Astrocyte of the cerebellum (primary cell): Measurements from ENCODE around the gene GPD2.

Experiments used
- DNase-seq: peaks from one replicate; pipeline ENCODE4 v3.0.0-alpha.2; 2011; ENCODE audit warnings: low read depth
- H3K4me3 ChIP-seq: 2 replicates; pipeline ENCODE4 v1.5.1; 2011; ENCODE audit warnings: mild to moderate bottlenecking, low read depth, low read length, moderate library complexity
- in situ Hi-C: cut with HindIII; loops from 2 replicates; pipeline ENCODE4 v1.10.0; 2017; ENCODE audit warnings: low sequenced_read_pairs
- TF ChIP-seq, protein P1 (sequence below): IDR thresholded peaks from 2 replicates; pipeline ENCODE4 v1.5.1; 2012; ENCODE audit warnings: low read length, low read depth, moderate library complexity, mild to moderate bottlenecking; ENCODE audit errors: missing control alignments

Gene GPD2

DNA sequence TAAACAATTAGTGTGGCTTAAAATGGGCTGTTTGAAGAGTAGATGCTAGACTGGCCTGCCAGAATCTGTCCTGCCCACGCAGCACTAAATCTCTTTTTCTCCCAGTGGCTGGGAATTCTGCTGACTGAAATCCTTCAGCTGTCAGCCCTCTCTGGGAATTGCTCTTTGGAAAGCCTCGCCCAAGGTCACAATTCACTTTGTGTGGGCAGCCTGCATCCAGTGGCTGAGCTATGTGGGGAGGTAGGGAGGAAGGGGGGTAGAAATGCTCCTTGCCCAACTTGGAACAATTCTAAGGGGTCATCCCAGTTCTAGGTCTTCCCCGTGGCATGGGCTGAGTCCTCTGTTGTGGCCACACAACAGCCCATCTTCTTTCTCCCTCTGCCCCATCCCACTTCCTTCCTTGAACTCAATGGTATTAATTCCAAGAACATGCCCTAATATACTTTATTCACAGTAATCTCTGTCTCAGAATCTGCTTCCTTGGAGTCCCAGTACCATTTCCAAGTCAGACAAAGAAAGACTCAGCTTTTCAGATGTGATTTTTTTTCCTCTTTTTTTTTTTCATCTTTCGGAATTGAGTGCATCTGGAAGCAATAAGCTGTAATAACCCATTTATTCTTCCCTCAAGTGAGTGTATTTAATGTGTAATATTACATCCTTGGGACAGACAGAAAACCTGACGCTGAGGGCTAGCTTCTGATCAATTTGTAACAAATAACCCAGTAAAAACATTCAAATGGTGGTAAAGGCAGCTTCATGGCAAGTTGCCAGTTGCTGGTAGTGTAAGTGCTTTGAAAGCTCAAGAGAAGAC, 189.4 kb downstream of the GPD2 start:
- H3K4me3 ChIP-seq, result no peak overlapping the region
- TF ChIP-seq, protein P1, sequence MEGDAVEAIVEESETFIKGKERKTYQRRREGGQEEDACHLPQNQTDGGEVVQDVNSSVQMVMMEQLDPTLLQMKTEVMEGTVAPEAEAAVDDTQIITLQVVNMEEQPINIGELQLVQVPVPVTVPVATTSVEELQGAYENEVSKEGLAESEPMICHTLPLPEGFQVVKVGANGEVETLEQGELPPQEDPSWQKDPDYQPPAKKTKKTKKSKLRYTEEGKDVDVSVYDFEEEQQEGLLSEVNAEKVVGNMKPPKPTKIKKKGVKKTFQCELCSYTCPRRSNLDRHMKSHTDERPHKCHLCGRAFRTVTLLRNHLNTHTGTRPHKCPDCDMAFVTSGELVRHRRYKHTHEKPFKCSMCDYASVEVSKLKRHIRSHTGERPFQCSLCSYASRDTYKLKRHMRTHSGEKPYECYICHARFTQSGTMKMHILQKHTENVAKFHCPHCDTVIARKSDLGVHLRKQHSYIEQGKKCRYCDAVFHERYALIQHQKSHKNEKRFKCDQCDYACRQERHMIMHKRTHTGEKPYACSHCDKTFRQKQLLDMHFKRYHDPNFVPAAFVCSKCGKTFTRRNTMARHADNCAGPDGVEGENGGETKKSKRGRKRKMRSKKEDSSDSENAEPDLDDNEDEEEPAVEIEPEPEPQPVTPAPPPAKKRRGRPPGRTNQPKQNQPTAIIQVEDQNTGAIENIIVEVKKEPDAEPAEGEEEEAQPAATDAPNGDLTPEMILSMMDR, result no peak
- DNase-seq, result no peak
- in situ Hi-C loops, result no loop called here

DNA sequence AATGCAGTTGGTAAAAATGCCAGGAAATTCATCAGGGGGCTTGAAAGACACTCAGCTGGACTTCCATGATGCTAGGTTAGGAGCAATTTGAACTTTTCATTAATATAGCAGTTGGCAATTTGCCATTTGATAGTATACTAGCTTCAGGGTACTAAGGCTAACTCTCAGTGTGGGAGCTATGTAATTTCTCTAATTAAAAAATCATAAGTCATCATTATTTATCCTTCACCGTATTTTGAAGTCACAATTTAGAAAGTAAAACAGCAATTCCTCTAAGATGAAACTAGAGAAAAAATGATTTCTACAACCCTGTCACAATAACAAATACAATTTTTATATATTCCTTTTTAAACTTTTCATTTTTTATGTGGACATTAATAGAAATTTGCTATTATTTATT, 190.8 kb downstream of the GPD2 start:
- no peak for DNase-seq
- in situ Hi-C loops, result no loop called here
- TF ChIP-seq, protein P1, result no peak
- no peak overlapping the region for H3K4me3 ChIP-seq

DNA sequence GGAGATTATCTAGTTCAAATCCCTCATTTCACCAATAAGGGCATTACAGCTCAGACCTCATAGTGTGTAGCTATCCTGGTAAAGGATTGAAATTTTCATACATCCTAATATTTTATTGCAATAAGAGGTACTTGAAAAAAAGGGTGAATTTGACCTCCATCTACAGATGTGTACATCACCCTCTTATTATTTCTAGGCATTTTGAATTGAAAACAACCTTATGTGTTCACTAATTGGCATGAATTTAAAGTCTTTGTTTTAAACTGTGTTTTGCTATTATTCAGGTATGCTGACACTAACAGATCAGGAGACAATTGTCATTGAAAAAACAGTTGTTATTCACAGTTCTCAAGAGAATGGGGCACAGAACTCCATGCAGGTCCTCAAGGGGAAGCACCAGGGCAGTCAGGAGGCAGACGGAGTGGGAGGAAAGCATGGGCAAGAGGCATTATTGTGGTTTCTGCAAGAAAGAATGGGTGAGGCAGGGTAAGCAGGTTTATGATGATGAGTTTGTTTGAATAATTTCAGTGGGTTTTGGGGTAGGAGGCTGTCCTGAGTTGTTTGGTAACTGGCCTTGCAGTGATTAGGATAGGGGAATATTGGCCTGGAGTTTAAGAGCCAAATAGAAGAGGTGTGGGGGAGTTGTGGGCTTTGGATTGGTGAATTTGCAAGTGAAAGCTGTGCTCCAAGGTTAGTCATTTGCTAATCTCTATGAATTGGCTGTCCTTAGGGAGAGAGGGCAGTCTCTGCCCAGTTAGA, 194.6 kb downstream of the GPD2 start:
- in situ Hi-C loops, result no loop called here

DNA sequence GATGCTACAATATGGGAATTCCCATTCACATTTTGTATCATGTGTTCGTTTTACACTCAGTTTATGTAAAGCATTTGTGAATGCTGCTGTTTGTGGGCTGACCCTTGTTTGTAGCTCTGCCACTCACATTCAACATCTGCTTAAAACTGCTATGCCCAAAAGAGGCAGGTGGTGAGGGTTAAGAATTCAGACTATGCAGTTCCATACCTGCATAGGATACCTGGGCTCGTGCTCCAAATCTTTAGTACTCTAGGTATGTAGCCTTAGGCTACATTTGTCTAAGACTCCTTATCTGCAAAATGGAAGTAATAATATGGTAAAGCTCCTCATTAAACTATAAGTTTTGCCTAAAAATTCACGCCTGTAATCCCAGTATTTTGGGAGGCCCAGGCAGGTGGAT, 199.5 kb downstream of the GPD2 start:
- H3K4me3 ChIP-seq, result no peak overlapping the region
- TF ChIP-seq, protein P1, result no peak
- DNase-seq, result no peak
- in situ Hi-C loops, result no loop called here

More for the DNA sequence above, 194.6 kb downstream of the GPD2 start:
- TF ChIP-seq, protein P1, result no peak
- DNase-seq, result no peak
- H3K4me3 ChIP-seq, result no peak overlapping the region
